ENCODE data around the gene DUSP15. TPM values are rescaled to one million over a fixed set of nuclear protein-coding genes. Genes with fewer than 3 reads are reported as not detected.

Gene DUSP15
- polyA plus RNA-seq, 3 donors: not detected

- Histone ChIP-seq H3K36me3 (replicated peaks in 1 of 2; ENCODE audit: control insufficient read depth in 1 of 2, insufficient read depth in 2 of 2, low read length in 2 of 2) (no peaks in the 10 kb centered on the region), H3K79me2 (ENCODE audit: insufficient read depth, low read length) (no peaks in the 10 kb centered on the region), H3K27ac (ENCODE audit: low read depth in 1 of 2, low read length in 2 of 2) (no peak overlapping the region), H2AFZ (ENCODE audit: insufficient read depth, low read depth, low read length, poor library complexity, severe bottlenecking) (no peak overlapping the region), H3K9me3 (replicated peaks in 1 of 2; ENCODE audit: control insufficient read depth in 1 of 2, insufficient read depth in 1 of 2, low read length in 2 of 2) (no peaks in the 10 kb centered on the region), H3K27me3 (ENCODE audit: control insufficient read depth in 2 of 2, insufficient read depth in 2 of 2, low read length in 2 of 2) (peaks cover 0 to 31% of the 10 kb centered on the region in 2 donors), H3K4me1 (ENCODE audit: control insufficient read depth in 1 of 2, insufficient read depth in 2 of 2, low read length in 2 of 2) (peaks cover 31 to 37% of the 10 kb centered on the region in 2 donors), H3K4me3 (replicated peaks in 1 of 3; ENCODE audit: low read depth in 2 of 3, low read length in 3 of 3) (no peak overlapping the region), H3K9ac (ENCODE audit: insufficient read depth, low read length, poor library complexity, severe bottlenecking) (no peak overlapping the region), H3K4me2 (replicated peaks; ENCODE audit: extremely low read depth, low read length, poor library complexity, severe bottlenecking) (no peak overlapping the region), H4K20me1 (ENCODE audit: insufficient read depth, low read length) (no peaks in the 10 kb centered on the region)
- Mint-ChIP-seq H3K9me3 (peaks cover 0 to 2% (median 0%) of the 10 kb centered on the region in 7 donors), H3K36me3 (no peaks in the 10 kb centered on the region), H3K27ac (peak overlapping the region in 1 of 7 donors; percentile 35), H3K4me1 (no peaks in the 10 kb centered on the region), H3K27me3 (ENCODE audit: low read depth in 3 of 3) (peaks cover 8 to 16% (median 13%) of the 10 kb centered on the region in 3 donors), H3K4me3 (no peak overlapping the region)
- intact Hi-C loops (cut with micrococcal nuclease): no loop called here
- 89% methylated on average over 8 of the region's 15 CpGs for WGBS (ENCODE audit: insufficient coverage)
- no peak for DNase-seq
- TF ChIP-seq, protein P1, sequence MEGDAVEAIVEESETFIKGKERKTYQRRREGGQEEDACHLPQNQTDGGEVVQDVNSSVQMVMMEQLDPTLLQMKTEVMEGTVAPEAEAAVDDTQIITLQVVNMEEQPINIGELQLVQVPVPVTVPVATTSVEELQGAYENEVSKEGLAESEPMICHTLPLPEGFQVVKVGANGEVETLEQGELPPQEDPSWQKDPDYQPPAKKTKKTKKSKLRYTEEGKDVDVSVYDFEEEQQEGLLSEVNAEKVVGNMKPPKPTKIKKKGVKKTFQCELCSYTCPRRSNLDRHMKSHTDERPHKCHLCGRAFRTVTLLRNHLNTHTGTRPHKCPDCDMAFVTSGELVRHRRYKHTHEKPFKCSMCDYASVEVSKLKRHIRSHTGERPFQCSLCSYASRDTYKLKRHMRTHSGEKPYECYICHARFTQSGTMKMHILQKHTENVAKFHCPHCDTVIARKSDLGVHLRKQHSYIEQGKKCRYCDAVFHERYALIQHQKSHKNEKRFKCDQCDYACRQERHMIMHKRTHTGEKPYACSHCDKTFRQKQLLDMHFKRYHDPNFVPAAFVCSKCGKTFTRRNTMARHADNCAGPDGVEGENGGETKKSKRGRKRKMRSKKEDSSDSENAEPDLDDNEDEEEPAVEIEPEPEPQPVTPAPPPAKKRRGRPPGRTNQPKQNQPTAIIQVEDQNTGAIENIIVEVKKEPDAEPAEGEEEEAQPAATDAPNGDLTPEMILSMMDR (IDR thresholded peaks at IDR 0.05): no peak
These were observed 29.2 kb downstream of the DUSP15 start for GRCh38 chr20:31840906-31841816.

- intact Hi-C loops (cut with micrococcal nuclease): no loop called here
These were observed 30.4 kb downstream of the DUSP15 start for GRCh38 chr20:31839782-31840487.

More at GRCh38 chr20:31839782-31840487, 30.4 kb downstream of the DUSP15 start:
- Histone ChIP-seq H3K79me2 (ENCODE audit: insufficient read depth, low read length) (no peaks in the 10 kb centered on the region), H3K9ac (ENCODE audit: insufficient read depth, low read length, poor library complexity, severe bottlenecking) (no peak overlapping the region), H2AFZ (ENCODE audit: insufficient read depth, low read depth, low read length, poor library complexity, severe bottlenecking) (no peak overlapping the region), H3K4me3 (replicated peaks in 1 of 3; ENCODE audit: low read depth in 2 of 3, low read length in 3 of 3) (no peak overlapping the region), H3K4me1 (ENCODE audit: control insufficient read depth in 1 of 2, insufficient read depth in 2 of 2, low read length in 2 of 2) (peaks cover 42 to 49% of the 10 kb centered on the region in 2 donors), H3K9me3 (replicated peaks in 1 of 2; ENCODE audit: control insufficient read depth in 1 of 2, insufficient read depth in 1 of 2, low read length in 2 of 2) (no peaks in the 10 kb centered on the region), H3K36me3 (replicated peaks in 1 of 2; ENCODE audit: control insufficient read depth in 1 of 2, insufficient read depth in 2 of 2, low read length in 2 of 2) (no peaks in the 10 kb centered on the region), H3K27ac (ENCODE audit: low read depth in 1 of 2, low read length in 2 of 2) (no peak overlapping the region), H3K27me3 (ENCODE audit: control insufficient read depth in 2 of 2, insufficient read depth in 2 of 2, low read length in 2 of 2) (peaks cover 0 to 38% of the 10 kb centered on the region in 2 donors), H3K4me2 (replicated peaks; ENCODE audit: extremely low read depth, low read length, poor library complexity, severe bottlenecking) (no peak overlapping the region), H4K20me1 (ENCODE audit: insufficient read depth, low read length) (no peaks in the 10 kb centered on the region)
- Mint-ChIP-seq H3K4me3 (no peak overlapping the region), H3K4me1 (no peaks in the 10 kb centered on the region), H3K27me3 (ENCODE audit: low read depth in 3 of 3) (peaks cover 15 to 26% (median 22%) of the 10 kb centered on the region in 3 donors), H3K36me3 (peaks cover 0 to 1% of the 10 kb centered on the region in 2 donors), H3K27ac (no peak overlapping the region), H3K9me3 (no peaks in the 10 kb centered on the region)
- TF ChIP-seq, protein P1 (IDR thresholded peaks at IDR 0.05): no peak
- DNase-seq: no peak
- whole genome bisulfite sequencing (ENCODE audit: insufficient coverage): 82% methylated on average over 2 of the region's 5 CpGs

Measured in CD14-positive monocyte (primary cell).